K562 treated with DMSO at 1 percent for 24 hours (cell line): ENCODE data around the gene OVOL3. TPM values are rescaled to one million over a fixed set of nuclear protein-coding genes. Genes with fewer than 3 reads are reported as not detected.

Source experiments
- total RNA-seq: library from RNA; unstranded; fragments of 300-600 nt; gene quantifications from 2 replicates; pipeline ENCODE4 v1.2.3, GENCODE V29; 2022; ENCODE audit warnings: low read depth; ENCODE audit not compliant: insufficient read depth

OVOL3 gene
- total RNA-seq: 0.70 TPM in 1 of 2 replicates, not detected in the other

GRCh38 chr19:36110487-36111199 lies at the start of gene OVOL3:
TSS of gene OVOL3 (plus strand) at chr19:36111143. CDS start at chr19:36111203, 60 bp downstream.

DNA sequence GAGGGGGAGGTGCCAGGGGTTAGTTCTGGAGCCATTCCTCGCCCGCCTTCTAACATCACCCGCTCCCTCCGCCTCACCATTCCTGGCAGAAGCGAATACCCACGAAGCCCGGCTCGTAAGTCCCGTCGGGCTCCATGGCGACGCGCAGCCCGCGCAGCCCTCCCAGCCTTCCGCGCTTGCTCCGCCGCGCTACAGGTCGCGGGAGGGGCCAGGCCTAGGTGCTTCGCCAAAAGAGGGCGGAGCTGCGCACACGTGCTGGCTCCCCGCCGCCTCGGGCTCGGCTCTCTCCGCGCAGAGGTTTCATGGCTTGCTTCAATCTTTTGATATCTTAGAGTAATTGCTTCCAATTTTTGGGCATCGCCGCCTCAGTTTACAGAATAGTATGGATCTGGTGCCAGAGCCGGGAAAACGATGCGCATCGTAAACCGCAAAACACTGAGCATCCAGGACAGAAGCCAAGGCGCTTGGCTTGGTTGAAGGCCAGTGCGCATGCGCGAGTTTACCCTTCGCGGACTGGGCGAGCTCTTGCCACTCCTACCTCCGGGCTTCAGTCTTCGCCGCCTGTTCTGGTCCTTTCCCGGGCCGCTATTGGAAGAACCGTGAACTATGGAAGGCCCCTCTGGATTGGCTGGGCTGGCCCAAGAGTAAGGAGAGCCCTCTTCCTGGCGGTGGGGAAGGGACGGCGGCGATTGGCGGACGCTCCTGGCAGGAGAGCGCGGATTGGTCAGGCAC lies 3.9 kb downstream of the OVOL3 start, which contains the start of gene POLR2I:
TSS of gene POLR2I (minus strand) at position 155 of the 732 bp plus-strand sequence. CDS start at position 136, 19 bp downstream.

DNA sequence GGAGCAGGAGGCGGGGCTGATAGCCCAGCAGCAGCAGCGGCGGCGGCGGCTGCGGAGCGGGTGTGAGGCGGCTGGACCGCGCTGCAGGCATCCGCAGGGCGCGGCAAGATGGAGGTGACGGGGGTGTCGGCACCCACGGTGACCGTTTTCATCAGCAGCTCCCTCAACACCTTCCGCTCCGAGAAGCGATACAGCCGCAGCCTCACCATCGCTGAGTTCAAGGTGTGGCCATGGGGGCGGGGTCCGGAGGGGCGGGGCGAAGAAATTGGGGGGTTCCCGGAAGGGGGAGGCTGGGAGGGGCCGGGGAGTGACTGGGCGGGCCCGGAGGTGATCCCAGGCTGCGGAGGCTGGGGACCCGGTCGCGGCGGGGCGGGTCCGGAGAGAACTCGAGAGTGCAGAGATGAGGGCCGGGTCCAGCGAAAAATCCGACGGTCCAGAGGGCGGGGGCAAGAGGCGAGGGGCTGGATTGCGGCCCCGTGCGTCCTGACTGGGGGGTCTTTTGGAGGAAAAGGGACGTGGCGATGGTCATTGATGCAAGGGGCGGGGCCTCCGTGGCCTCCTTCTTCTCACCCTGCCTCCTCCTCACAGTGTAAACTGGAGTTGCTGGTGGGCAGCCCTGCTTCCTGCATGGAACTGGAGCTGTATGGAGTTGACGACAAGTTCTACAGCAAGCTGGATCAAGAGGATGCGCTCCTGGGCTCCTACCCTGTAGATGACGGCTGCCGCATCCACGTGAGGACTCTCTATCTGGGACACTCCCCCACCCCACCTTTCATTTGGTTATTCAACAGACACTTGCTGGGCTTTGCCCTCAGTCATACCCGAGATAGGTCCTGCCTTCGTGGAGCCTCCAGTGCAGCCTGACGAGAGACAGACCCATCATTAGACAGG lies 4.8 kb downstream of the OVOL3 start, which contains the start of gene TBCB:
TSS of gene TBCB (plus strand) at position 16 of the 891 bp plus-strand sequence. CDS start at position 109, 93 bp downstream.

GRCh38 chr19:36139473-36140303 lies 28.7 kb downstream of the OVOL3 start, which contains the start of gene CAPNS1:
TSS of gene CAPNS1 (plus strand) at chr19:36140066. CDS start at chr19:36141012, 946 bp downstream.

GRCh38 chr19:36152352-36153091 lies 41.6 kb downstream of the OVOL3 start, which contains the start of gene COX7A1:
TSS of gene COX7A1 (minus strand) at chr19:36152447. CDS start at chr19:36152407, 40 bp downstream.

Other genes with a start within 250 kb of the OVOL3 start
- gene APLP1, start 242.6 kb upstream of the OVOL3 start, total RNA-seq: 21.4 and 23.2 TPM in 2 replicates
- 6.9 and 7.5 TPM in 2 replicates for gene NFKBID, start 210.6 kb upstream of the OVOL3 start, total RNA-seq
- gene HCST, start 208.6 kb upstream of the OVOL3 start, total RNA-seq: not detected in 2 replicates
- 24.5 and 26.3 TPM in 2 replicates for gene TYROBP, start 202.8 kb upstream of the OVOL3 start, total RNA-seq
- 0.32 and 0.80 TPM in 2 replicates for gene LRFN3, start 174.8 kb upstream of the OVOL3 start, total RNA-seq
- 65.0 and 68.6 TPM in 2 replicates for gene SDHAF1, start 116.0 kb upstream of the OVOL3 start, total RNA-seq
- gene SYNE4, start 102.3 kb upstream of the OVOL3 start, total RNA-seq: 0.51 TPM in 1 of 2 replicates, not detected in the other
- 49.2 and 50.7 TPM in 2 replicates for gene ALKBH6, start 96.9 kb upstream of the OVOL3 start, total RNA-seq
- gene CLIP3, start 78.3 kb upstream of the OVOL3 start, total RNA-seq: 1.1 and 7.2 TPM in 2 replicates
- 8.1 and 8.7 TPM in 2 replicates for gene THAP8, start 56.9 kb upstream of the OVOL3 start, total RNA-seq
- gene WDR62, start 56.2 kb upstream of the OVOL3 start, total RNA-seq: 40.2 and 43.2 TPM in 2 replicates
- 89.6 and 182 TPM in 2 replicates for gene POLR2I, start 3.7 kb downstream of the OVOL3 start, total RNA-seq
- gene TBCB, start 4.3 kb downstream of the OVOL3 start, total RNA-seq: 112 and 130 TPM in 2 replicates
- 307 and 326 TPM in 2 replicates for gene CAPNS1, start 28.9 kb downstream of the OVOL3 start, total RNA-seq
- gene COX7A1, start 41.3 kb downstream of the OVOL3 start, total RNA-seq: not detected in 2 replicates
- 0.51 and 1.1 TPM in 2 replicates for gene ZNF565, start 103.5 kb downstream of the OVOL3 start, total RNA-seq
- gene ZNF146, start 104.0 kb downstream of the OVOL3 start, total RNA-seq: 26.4 and 32.6 TPM in 2 replicates